ENCODE data around the gene GABRB1.
"Not testable (repeated sequence)": the region's sequence is repeated elsewhere in the genome, so short reads cannot be mapped to it uniquely, and the experiment has no call there.

GABRB1 gene

GRCh38 chr4:47213106-47213505 is 181.7 kb downstream of the GABRB1 start:
- DNase-seq (ENCODE audit: low read depth) = no peak

GRCh38 chr4:47213539-47213938 is 182.2 kb downstream of the GABRB1 start:
- DNase-seq (ENCODE audit: low read depth) = no peak

- DNase-seq (ENCODE audit: low read depth) = no peak
These were observed 182.6 kb downstream of the GABRB1 start for GRCh38 chr4:47213971-47214370.

GRCh38 chr4:47215759-47216158 is 184.4 kb downstream of the GABRB1 start:
- DNase-seq (ENCODE audit: low read depth) = no peak

- no peak for DNase-seq (ENCODE audit: low read depth)
These were observed 185.9 kb downstream of the GABRB1 start for GRCh38 chr4:47217291-47217690.

DNA sequence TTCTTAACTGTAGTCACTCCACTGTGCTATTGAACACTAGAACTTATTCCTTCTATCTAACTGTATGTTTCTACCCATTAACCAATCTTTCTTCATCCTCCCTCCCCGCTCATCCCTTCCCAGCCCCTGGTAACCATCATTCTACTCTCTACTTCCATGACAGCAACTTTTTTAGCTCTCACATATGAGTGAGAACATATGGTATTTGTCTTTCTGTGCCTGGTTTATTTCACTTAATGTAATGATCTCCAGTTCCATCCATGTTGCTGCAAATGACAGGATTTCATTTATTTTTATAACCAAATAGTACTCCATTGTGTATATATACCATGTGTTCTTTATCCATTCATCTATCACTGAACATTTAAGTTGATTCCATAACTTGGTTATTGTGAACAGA is 186.5 kb downstream of the GABRB1 start:
- no peak for DNase-seq (ENCODE audit: low read depth)

- DNase-seq (ENCODE audit: low read depth) = no peak
These were observed 187.3 kb downstream of the GABRB1 start for GRCh38 chr4:47218631-47219030.

GRCh38 chr4:47219586-47219985 is 188.2 kb downstream of the GABRB1 start:
- DNase-seq (ENCODE audit: low read depth) = no peak

DNA sequence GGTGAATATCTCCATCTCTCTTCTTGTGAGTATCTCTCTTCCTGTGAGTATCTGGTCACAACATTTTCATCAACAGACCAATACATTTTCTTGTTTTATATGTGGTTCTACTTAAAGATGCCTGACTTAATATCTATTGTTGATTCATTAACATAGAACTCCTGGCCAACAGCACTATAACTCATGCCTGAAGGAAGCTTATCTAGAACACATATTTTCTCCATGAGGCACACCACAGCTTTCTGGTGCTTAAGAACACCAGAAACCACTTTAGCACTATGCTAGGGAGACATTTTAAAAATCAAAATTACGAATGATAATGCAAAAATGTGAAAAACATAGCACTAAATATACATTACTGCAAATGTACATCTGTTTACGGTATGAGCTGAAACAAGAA is 190.4 kb downstream of the GABRB1 start:
- no peak for DNase-seq (ENCODE audit: low read depth)

GRCh38 chr4:47222276-47222675 is 190.9 kb downstream of the GABRB1 start:
- no peak for DNase-seq (ENCODE audit: low read depth)

GRCh38 chr4:47224361-47224760 is 193.0 kb downstream of the GABRB1 start:
- DNase-seq (ENCODE audit: low read depth) = no peak

DNA sequence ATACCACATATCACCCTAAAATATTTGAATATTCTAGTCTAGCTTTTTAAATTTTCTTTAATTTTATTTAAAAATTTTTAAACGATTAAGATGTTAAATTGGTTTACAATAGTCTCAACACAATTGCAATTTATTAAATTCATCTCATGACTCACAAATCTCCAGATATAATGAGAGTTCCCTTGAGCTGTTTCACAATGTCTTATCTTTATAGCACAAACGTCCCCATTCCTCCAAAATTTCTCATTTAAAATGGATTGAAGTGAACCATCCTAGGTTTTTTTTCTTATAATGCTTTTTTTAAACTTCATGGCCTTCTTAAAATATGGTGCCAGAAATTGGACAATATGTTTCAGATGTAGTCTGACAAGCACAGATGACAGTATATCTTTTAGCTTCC is 204.4 kb downstream of the GABRB1 start:
- DNase-seq (ENCODE audit: low read depth) = no peak

- DNase-seq (ENCODE audit: low read depth) = no peak
These were observed 207.3 kb downstream of the GABRB1 start for GRCh38 chr4:47238667-47239066.

DNA sequence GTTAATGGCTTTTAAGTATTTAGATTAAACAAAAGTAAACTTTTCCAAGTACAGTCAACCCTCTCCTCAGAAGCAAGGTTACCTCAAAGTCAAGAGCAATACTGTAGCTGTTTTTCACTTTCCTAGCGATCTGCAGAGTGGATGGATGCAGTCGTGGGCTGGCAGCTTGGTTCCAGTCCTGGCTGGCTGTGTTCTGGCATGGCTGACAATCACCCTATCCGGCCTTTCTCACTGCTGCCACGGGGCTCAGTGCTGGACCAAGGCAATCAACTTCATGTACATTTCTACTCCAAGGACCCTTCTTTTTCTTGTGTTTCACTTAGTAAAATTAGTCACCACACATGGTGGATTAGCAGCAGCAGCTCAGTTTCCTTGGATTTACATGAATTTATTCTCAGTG is 208.3 kb downstream of the GABRB1 start:
- DNase-seq (ENCODE audit: low read depth) = no peak

- DNase-seq (ENCODE audit: low read depth) = no peak
These were observed 220.2 kb downstream of the GABRB1 start for GRCh38 chr4:47251348-47252135.

- no peak for DNase-seq (ENCODE audit: low read depth)
These were observed 232.4 kb downstream of the GABRB1 start for GRCh38 chr4:47263721-47264120.

DNA sequence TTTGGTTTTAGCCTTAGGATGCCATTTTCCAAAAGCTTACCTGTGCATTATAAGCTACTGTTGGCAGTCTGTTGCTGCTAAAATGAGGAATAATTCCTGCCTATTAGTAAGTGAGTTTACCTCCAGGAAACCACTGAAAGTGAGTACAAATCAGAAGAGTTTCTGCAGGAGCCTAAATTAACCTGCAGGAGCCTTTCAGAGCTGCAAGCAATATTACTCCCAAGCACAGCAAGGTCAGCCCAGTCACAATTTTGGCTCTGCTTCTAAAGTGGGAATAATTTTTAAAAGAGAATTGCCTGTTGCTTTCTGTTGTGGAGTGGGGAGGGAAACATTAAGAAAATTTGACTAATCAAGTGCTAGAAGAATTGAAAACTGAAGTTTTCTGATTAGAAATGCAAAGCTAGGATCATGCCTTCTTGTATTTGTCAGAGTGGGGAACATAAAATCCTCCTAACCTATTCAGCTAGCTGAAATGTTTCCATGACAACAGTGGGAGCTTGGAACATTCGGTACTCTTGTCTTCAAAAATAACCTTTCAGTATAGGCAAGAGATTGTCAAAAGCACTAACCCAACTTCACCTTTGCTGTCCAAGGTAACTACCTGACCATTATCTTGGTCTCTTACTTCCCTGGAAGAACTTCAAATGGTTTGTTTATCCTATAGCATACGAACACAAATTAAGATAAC is 239.0 kb downstream of the GABRB1 start:
- no peak for DNase-seq (ENCODE audit: low read depth)

- no peak for DNase-seq (ENCODE audit: low read depth)
These were observed 239.9 kb downstream of the GABRB1 start for GRCh38 chr4:47271291-47271690.

- DNase-seq (ENCODE audit: low read depth) = no peak
These were observed 243.5 kb downstream of the GABRB1 start for GRCh38 chr4:47274901-47275300.

DNA sequence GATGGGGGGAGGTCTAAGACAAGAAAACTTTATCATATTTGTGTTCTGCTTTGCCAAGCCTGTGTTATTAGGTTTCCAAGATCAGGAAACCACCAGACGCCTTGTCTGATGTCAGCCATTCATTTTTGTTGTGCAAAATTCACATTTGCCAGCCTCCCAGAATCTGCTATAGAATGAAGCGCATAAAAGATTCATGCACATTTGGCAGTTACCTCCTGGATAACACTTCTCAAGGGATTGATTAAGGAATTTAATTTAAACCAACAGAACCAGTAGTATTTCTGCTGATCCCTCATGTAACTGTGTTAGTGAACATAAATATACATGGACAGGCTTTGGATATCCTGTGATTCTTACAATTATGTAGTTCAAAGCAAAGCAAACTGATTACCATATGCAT is 244.2 kb downstream of the GABRB1 start:
- no peak for DNase-seq (ENCODE audit: low read depth)

- no peak for DNase-seq (ENCODE audit: low read depth)
These were observed 247.3 kb downstream of the GABRB1 start for GRCh38 chr4:47278631-47279030.

- DNase-seq (ENCODE audit: low read depth) = no peak
These were observed 256.4 kb downstream of the GABRB1 start for GRCh38 chr4:47287735-47288134.

DNA sequence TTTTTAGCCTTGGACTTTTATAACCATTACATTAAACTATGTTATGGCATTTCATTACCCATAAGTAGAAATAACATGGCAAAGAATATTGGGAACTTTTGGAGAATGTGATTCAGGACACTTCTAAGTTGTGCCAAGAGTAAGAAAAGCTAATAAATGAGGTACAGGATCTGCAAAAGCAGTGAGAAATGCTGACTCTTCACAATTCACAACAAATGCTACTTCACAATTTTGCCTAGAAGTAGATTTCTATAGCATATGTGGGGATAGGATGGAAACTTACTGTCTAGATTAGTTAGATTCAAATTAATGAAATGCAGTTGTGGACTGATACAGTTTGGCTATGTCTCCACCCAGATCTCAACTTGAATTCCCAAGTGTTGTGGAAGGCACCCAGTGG is 258.4 kb downstream of the GABRB1 start:
- DNase-seq (ENCODE audit: low read depth) = no peak

DNA sequence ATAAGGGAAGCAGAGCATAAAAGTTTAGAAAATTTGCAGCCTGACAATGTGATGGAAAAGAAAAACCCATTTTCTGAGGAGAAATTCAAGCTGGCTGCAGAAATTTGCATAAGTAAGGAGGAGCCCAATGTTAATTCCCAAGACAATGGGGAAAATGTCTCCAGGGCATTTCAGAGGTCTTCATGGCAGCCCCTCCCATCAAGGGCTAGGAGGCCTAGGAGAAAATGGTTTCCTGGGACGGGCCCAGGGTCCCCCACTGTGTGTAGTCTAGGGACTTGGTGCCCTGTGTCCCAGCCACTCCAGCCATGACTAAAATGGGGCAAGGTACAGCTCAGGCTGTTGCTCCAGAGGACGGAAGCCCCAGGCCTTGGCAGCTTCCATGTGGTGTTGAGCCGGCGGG is 259.5 kb downstream of the GABRB1 start:
- DNase-seq (ENCODE audit: low read depth) = not testable (repeated sequence)

All from stimulated activated CD8-positive, alpha-beta memory T cell treated with anti-CD3 and anti-CD28 coated beads, Interleukin-7, amount 100 ng/mL, for 24 hours (primary cell).